ENCODE data around the gene CEL.
A peak's percentile ranks its signal among the peaks of the same experiment; 100 is the strongest.

The CEL gene

DNA sequence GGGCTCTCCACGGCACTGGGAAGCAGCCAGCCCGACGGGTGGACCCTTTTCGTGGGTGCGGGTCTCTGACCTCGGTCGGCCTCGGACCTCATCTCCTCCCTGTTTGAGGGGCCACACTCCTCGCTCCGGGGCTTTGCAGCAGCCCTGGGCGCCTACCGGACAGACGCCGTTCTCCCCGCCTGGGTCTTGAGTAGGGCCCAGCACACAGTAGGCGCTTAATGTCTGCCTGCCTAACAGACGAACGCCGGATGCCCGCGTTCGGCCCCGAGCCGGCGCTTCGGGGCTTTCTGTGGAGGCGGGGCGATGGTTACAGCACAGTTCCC, 31.8 kb upstream of the CEL start (continued):
- TF ChIP-seq, protein P1, sequence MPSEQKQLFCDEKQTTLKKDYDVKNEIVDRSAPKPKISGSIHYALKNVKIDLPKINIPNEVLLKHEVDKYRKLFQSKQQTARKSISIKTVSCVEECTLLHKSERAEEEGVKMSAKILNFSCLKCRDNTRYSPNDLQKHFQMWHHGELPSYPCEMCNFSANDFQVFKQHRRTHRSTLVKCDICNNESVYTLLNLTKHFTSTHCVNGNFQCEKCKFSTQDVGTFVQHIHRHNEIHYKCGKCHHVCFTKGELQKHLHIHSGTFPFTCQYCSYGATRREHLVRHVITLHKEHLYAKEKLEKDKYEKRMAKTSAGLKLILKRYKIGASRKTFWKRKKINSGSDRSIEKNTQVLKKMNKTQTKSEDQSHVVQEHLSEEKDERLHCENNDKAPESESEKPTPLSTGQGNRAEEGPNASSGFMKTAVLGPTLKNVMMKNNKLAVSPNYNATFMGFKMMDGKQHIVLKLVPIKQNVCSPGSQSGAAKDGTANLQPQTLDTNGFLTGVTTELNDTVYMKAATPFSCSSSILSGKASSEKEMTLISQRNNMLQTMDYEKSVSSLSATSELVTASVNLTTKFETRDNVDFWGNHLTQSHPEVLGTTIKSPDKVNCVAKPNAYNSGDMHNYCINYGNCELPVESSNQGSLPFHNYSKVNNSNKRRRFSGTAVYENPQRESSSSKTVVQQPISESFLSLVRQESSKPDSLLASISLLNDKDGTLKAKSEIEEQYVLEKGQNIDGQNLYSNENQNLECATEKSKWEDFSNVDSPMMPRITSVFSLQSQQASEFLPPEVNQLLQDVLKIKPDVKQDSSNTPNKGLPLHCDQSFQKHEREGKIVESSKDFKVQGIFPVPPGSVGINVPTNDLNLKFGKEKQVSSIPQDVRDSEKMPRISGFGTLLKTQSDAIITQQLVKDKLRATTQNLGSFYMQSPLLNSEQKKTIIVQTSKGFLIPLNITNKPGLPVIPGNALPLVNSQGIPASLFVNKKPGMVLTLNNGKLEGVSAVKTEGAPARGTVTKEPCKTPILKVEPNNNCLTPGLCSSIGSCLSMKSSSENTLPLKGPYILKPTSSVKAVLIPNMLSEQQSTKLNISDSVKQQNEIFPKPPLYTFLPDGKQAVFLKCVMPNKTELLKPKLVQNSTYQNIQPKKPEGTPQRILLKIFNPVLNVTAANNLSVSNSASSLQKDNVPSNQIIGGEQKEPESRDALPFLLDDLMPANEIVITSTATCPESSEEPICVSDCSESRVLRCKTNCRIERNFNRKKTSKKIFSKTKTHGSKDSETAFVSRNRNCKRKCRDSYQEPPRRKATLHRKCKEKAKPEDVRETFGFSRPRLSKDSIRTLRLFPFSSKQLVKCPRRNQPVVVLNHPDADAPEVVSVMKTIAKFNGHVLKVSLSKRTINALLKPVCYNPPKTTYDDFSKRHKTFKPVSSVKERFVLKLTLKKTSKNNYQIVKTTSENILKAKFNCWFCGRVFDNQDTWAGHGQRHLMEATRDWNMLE (tag by site-specific recombination; conservative IDR thresholded peaks at IDR 0.05; ENCODE audit: low read depth), result no peak
- TF ChIP-seq ZFP69B (tag by site-specific recombination; IDR thresholded peaks at IDR 0.05) (0 out of 2 replicates have a peak, but pooled peaks have one; percentile 20), ZNF670 (tag by site-specific recombination; IDR thresholded peaks at IDR 0.05; ENCODE audit: low read depth) (no peak), ZNF292 (tag by site-specific recombination; IDR thresholded peaks at IDR 0.05; ENCODE audit: borderline replicate concordance, low read depth) (no peak), SP7 (tag by site-specific recombination; IDR thresholded peaks at IDR 0.05) (no peak), ZNF157 (tag by site-specific recombination; IDR thresholded peaks at IDR 0.05) (no peak), ZSCAN16 (tag by site-specific recombination; IDR thresholded peaks at IDR 0.05) (no peak), GFI1B (tag by site-specific recombination; IDR thresholded peaks at IDR 0.05) (no peak), ZNF174 (tag by site-specific recombination; IDR thresholded peaks at IDR 0.05) (no peak), ZNF19 (tag by site-specific recombination; IDR thresholded peaks at IDR 0.05; ENCODE audit: low read depth) (no peak), ZNF501 (tag by site-specific recombination; IDR thresholded peaks at IDR 0.05) (0 out of 2 replicates have a peak, but pooled peaks have one; percentile 22), MEIS1 (CRISPR knock-in tag; IDR thresholded peaks at IDR 0.05; ENCODE audit: borderline replicate concordance) (no peak), ZNF324 (tag by site-specific recombination; IDR thresholded peaks at IDR 0.05) (no peak), WT1 (tag by site-specific recombination; IDR thresholded peaks at IDR 0.05) (no peak)
- TF ChIP-seq, protein P2, sequence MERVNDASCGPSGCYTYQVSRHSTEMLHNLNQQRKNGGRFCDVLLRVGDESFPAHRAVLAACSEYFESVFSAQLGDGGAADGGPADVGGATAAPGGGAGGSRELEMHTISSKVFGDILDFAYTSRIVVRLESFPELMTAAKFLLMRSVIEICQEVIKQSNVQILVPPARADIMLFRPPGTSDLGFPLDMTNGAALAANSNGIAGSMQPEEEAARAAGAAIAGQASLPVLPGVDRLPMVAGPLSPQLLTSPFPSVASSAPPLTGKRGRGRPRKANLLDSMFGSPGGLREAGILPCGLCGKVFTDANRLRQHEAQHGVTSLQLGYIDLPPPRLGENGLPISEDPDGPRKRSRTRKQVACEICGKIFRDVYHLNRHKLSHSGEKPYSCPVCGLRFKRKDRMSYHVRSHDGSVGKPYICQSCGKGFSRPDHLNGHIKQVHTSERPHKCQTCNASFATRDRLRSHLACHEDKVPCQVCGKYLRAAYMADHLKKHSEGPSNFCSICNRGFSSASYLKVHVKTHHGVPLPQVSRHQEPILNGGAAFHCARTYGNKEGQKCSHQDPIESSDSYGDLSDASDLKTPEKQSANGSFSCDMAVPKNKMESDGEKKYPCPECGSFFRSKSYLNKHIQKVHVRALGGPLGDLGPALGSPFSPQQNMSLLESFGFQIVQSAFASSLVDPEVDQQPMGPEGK (tag by site-specific recombination; IDR thresholded peaks at IDR 0.05), result peak; percentile 10
- TF ChIP-seq, protein P3, sequence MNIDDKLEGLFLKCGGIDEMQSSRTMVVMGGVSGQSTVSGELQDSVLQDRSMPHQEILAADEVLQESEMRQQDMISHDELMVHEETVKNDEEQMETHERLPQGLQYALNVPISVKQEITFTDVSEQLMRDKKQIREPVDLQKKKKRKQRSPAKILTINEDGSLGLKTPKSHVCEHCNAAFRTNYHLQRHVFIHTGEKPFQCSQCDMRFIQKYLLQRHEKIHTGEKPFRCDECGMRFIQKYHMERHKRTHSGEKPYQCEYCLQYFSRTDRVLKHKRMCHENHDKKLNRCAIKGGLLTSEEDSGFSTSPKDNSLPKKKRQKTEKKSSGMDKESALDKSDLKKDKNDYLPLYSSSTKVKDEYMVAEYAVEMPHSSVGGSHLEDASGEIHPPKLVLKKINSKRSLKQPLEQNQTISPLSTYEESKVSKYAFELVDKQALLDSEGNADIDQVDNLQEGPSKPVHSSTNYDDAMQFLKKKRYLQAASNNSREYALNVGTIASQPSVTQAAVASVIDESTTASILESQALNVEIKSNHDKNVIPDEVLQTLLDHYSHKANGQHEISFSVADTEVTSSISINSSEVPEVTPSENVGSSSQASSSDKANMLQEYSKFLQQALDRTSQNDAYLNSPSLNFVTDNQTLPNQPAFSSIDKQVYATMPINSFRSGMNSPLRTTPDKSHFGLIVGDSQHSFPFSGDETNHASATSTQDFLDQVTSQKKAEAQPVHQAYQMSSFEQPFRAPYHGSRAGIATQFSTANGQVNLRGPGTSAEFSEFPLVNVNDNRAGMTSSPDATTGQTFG (tag by site-specific recombination; IDR thresholded peaks at IDR 0.05; ENCODE audit: borderline replicate concordance), result no peak
- TF ChIP-seq, protein P4, sequence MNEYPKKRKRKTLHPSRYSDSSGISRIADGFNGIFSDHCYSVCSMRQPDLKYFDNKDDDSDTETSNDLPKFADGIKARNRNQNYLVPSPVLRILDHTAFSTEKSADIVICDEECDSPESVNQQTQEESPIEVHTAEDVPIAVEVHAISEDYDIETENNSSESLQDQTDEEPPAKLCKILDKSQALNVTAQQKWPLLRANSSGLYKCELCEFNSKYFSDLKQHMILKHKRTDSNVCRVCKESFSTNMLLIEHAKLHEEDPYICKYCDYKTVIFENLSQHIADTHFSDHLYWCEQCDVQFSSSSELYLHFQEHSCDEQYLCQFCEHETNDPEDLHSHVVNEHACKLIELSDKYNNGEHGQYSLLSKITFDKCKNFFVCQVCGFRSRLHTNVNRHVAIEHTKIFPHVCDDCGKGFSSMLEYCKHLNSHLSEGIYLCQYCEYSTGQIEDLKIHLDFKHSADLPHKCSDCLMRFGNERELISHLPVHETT (tag by site-specific recombination; IDR thresholded peaks at IDR 0.05), result no peak
- TF ChIP-seq, protein P5, sequence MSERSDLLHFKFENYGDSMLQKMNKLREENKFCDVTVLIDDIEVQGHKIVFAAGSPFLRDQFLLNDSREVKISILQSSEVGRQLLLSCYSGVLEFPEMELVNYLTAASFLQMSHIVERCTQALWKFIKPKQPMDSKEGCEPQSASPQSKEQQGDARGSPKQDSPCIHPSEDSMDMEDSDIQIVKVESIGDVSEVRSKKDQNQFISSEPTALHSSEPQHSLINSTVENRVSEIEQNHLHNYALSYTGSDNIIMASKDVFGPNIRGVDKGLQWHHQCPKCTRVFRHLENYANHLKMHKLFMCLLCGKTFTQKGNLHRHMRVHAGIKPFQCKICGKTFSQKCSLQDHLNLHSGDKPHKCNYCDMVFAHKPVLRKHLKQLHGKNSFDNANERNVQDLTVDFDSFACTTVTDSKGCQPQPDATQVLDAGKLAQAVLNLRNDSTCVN (tag by site-specific recombination; optimal IDR thresholded peaks at IDR 0.05), result no peak
- TF ChIP-seq, protein P6, sequence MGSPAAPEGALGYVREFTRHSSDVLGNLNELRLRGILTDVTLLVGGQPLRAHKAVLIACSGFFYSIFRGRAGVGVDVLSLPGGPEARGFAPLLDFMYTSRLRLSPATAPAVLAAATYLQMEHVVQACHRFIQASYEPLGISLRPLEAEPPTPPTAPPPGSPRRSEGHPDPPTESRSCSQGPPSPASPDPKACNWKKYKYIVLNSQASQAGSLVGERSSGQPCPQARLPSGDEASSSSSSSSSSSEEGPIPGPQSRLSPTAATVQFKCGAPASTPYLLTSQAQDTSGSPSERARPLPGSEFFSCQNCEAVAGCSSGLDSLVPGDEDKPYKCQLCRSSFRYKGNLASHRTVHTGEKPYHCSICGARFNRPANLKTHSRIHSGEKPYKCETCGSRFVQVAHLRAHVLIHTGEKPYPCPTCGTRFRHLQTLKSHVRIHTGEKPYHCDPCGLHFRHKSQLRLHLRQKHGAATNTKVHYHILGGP (tag by site-specific recombination; IDR thresholded peaks at IDR 0.05), result no peak
- TF ChIP-seq, protein P7, sequence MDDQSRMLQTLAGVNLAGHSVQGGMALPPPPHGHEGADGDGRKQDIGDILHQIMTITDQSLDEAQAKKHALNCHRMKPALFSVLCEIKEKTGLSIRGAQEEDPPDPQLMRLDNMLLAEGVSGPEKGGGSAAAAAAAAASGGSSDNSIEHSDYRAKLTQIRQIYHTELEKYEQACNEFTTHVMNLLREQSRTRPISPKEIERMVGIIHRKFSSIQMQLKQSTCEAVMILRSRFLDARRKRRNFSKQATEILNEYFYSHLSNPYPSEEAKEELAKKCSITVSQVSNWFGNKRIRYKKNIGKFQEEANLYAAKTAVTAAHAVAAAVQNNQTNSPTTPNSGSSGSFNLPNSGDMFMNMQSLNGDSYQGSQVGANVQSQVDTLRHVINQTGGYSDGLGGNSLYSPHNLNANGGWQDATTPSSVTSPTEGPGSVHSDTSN (CRISPR knock-in tag; IDR thresholded peaks at IDR 0.05), result 0 out of 2 replicates have a peak, but pooled peaks have one; percentile 55
- TF ChIP-seq, protein P8, sequence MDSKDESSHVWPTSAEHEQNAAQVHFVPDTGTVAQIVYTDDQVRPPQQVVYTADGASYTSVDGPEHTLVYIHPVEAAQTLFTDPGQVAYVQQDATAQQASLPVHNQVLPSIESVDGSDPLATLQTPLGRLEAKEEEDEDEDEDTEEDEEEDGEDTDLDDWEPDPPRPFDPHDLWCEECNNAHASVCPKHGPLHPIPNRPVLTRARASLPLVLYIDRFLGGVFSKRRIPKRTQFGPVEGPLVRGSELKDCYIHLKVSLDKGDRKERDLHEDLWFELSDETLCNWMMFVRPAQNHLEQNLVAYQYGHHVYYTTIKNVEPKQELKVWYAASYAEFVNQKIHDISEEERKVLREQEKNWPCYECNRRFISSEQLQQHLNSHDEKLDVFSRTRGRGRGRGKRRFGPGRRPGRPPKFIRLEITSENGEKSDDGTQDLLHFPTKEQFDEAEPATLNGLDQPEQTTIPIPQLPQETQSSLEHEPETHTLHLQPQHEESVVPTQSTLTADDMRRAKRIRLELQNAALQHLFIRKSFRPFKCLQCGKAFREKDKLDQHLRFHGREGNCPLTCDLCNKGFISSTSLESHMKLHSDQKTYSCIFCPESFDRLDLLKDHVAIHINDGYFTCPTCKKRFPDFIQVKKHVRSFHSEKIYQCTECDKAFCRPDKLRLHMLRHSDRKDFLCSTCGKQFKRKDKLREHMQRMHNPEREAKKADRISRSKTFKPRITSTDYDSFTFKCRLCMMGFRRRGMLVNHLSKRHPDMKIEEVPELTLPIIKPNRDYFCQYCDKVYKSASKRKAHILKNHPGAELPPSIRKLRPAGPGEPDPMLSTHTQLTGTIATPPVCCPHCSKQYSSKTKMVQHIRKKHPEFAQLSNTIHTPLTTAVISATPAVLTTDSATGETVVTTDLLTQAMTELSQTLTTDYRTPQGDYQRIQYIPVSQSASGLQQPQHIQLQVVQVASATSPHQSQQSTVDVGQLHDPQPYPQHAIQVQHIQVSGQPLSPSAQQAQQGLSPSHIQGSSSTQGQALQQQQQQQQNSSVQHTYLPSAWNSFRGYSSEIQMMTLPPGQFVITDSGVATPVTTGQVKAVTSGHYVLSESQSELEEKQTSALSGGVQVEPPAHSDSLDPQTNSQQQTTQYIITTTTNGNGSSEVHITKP (tag by site-specific recombination; IDR thresholded peaks at IDR 0.05), result no peak

Data from HEK293 (cell line).